Measurements from ENCODE around the gene LYPD6B.

GRCh38 chr2:149068225-149068995 lies 29.9 kb downstream of the LYPD6B start:
- TF ChIP-seq, protein P1, sequence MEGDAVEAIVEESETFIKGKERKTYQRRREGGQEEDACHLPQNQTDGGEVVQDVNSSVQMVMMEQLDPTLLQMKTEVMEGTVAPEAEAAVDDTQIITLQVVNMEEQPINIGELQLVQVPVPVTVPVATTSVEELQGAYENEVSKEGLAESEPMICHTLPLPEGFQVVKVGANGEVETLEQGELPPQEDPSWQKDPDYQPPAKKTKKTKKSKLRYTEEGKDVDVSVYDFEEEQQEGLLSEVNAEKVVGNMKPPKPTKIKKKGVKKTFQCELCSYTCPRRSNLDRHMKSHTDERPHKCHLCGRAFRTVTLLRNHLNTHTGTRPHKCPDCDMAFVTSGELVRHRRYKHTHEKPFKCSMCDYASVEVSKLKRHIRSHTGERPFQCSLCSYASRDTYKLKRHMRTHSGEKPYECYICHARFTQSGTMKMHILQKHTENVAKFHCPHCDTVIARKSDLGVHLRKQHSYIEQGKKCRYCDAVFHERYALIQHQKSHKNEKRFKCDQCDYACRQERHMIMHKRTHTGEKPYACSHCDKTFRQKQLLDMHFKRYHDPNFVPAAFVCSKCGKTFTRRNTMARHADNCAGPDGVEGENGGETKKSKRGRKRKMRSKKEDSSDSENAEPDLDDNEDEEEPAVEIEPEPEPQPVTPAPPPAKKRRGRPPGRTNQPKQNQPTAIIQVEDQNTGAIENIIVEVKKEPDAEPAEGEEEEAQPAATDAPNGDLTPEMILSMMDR (IDR thresholded peaks at IDR 0.05), result no peak
- no peak for TF ChIP-seq POLR2A (IDR thresholded peaks at IDR 0.05)

All from ovary (tissue), 3 donors.